Left ventricle myocardium inferior (tissue), 1 donor: Measurements from ENCODE around the gene RNPEPL1. TPM values are rescaled to one million over a fixed set of nuclear protein-coding genes. Genes with fewer than 3 reads are reported as not detected.
"Not testable (repeated sequence)": the region's sequence is repeated elsewhere in the genome, so short reads cannot be mapped to it uniquely, and the experiment has no call there.

Source experiments
- DNase-seq: peaks from one replicate; pipeline ENCODE4 v3.0.0-alpha.2; 2020
- H3K27ac ChIP-seq: fragments of 200-600 bp; replicated peaks from 2 replicates; pipeline ENCODE4 v1.8.0; 2021
- H3K27me3 ChIP-seq: fragments of 200-600 bp; 2 replicates; pipeline ENCODE4 v1.8.0; 2021; ENCODE audit warnings: low read depth
- H3K36me3 ChIP-seq: fragments of 200-600 bp; 2 replicates; pipeline ENCODE4 v1.8.0; 2021
- H3K4me1 ChIP-seq: fragments of 200-600 bp; 2 replicates; pipeline ENCODE4 v1.8.0; 2021
- H3K4me3 ChIP-seq: fragments of 200-600 bp; 2 replicates; pipeline ENCODE4 v1.8.0; 2021; ENCODE audit warnings: mild to moderate bottlenecking, moderate library complexity
- H3K9me3 ChIP-seq: fragments of 200-600 bp; replicated peaks from 2 replicates; pipeline ENCODE4 v1.8.0; 2021
- intact Hi-C: fragments of 100-400 bp; cut with micrococcal nuclease; formaldehyde crosslinking; loops from one replicate; pipeline ENCODE4 v1.11.0; 2022
- total RNA-seq: library from RNA; stranded (reverse); fragmentation: NEBNext Ultra II Directional; extraction: Animal tissue kit (Norgen Biotek cat#: 25700); gene quantifications from one replicate; pipeline ENCODE4 v1.2.1, GENCODE V29; 2021
- TF ChIP-seq, protein P1 (sequence below): fragments of 200-600 bp; IDR thresholded peaks from 2 replicates; pipeline ENCODE4 v1.8.0; 2021; ENCODE audit warnings: antibody characterized with exemption, mild to moderate bottlenecking, borderline replicate concordance
- donor health status: DM: no; HTN: yes; CAD: no; lungs with severe emphysema.

The RNPEPL1 gene
- total RNA-seq, 1 donor from 2014 or later: 80.1 TPM

GRCh38 chr2:240611601-240612210 is 43.4 kb downstream of the RNPEPL1 start:
- Histone ChIP-seq H3K9me3 (no peaks in the 10 kb centered on the region), H3K27ac (no peak overlapping the region), H3K36me3 (no peaks in the 10 kb centered on the region), H3K27me3 (no peaks in the 10 kb centered on the region), H3K4me1 (no peaks in the 10 kb centered on the region), H3K4me3 (no peak overlapping the region)
- TF ChIP-seq, protein P1, sequence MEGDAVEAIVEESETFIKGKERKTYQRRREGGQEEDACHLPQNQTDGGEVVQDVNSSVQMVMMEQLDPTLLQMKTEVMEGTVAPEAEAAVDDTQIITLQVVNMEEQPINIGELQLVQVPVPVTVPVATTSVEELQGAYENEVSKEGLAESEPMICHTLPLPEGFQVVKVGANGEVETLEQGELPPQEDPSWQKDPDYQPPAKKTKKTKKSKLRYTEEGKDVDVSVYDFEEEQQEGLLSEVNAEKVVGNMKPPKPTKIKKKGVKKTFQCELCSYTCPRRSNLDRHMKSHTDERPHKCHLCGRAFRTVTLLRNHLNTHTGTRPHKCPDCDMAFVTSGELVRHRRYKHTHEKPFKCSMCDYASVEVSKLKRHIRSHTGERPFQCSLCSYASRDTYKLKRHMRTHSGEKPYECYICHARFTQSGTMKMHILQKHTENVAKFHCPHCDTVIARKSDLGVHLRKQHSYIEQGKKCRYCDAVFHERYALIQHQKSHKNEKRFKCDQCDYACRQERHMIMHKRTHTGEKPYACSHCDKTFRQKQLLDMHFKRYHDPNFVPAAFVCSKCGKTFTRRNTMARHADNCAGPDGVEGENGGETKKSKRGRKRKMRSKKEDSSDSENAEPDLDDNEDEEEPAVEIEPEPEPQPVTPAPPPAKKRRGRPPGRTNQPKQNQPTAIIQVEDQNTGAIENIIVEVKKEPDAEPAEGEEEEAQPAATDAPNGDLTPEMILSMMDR: no peak
- intact Hi-C loops: loop anchor here (5.0 kb wide), 1 partner anchor 136 kb away; no protein-coding TSS in a partner anchor
- DNase-seq: no peak

DNA sequence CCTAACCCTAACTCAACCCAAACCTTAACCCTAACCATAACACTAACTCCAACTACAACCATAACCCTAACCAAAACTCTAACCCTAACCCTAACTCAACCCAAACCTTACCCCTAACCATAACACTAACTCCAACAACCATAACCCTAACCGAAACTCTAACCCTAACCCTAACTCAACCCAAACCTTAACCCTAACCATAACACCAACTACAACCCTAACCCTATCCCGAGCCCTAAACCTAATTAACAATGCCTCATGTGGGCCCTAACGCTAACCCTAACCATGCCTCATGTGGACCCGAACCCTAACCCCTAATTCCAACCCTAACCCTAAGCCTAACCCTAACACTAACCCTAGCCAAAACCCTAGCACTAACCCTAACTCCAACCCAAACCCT is 45.5 kb downstream of the RNPEPL1 start:
- intact Hi-C loops: loop anchor here (5.0 kb wide), 1 partner anchor 134 kb away; no protein-coding TSS in a partner anchor
- H3K4me1 ChIP-seq: no peaks in the 10 kb centered on the region
- H3K27ac ChIP-seq: no peak overlapping the region
- TF ChIP-seq, protein P1: no peak
- H3K4me3 ChIP-seq: no peak overlapping the region
- DNase-seq: no peak
- no peaks in the 10 kb centered on the region for H3K9me3 ChIP-seq
- no peaks in the 10 kb centered on the region for H3K27me3 ChIP-seq
- peaks cover 4% of the 10 kb centered on the region for H3K36me3 ChIP-seq

- no peaks in the 10 kb centered on the region for H3K9me3 ChIP-seq
- TF ChIP-seq, protein P1: no peak
- no peak overlapping the region for H3K4me3 ChIP-seq
- no peak for DNase-seq
- intact Hi-C loops: loop anchor here (5.0 kb wide), 1 partner anchor 133 kb away; no protein-coding TSS in a partner anchor
- peaks cover 4% of the 10 kb centered on the region for H3K36me3 ChIP-seq
- no peaks in the 10 kb centered on the region for H3K27me3 ChIP-seq
- H3K4me1 ChIP-seq: no peaks in the 10 kb centered on the region
- H3K27ac ChIP-seq: no peak overlapping the region
Measured at GRCh38 chr2:240614391-240614790, 46.1 kb downstream of the RNPEPL1 start.

DNA sequence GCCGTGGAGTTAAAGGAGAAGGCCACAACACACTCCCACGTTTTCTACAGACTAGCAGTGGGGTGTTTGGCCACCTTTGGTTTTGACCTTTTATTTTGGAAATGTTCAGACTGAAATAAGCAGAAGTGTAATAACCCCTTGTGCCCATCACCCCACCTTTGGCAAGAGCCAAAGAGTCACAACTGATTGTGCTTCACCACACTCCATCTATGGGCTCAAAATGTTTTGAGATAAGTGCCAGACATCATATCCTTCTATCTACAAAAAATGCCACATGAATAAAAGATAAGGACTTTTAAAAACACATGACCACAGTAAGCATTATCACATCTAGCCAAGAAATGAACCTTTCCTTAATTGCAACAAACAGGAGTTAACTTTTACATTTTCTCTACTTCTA is 47.1 kb downstream of the RNPEPL1 start:
- intact Hi-C loops: no loop called here
- Histone ChIP-seq H3K27ac (no peak overlapping the region), H3K9me3 (no peaks in the 10 kb centered on the region), H3K4me3 (no peak overlapping the region), H3K36me3 (peaks cover 4% of the 10 kb centered on the region), H3K4me1 (no peaks in the 10 kb centered on the region), H3K27me3 (no peaks in the 10 kb centered on the region)
- no peak for DNase-seq
- TF ChIP-seq, protein P1: no peak

DNA sequence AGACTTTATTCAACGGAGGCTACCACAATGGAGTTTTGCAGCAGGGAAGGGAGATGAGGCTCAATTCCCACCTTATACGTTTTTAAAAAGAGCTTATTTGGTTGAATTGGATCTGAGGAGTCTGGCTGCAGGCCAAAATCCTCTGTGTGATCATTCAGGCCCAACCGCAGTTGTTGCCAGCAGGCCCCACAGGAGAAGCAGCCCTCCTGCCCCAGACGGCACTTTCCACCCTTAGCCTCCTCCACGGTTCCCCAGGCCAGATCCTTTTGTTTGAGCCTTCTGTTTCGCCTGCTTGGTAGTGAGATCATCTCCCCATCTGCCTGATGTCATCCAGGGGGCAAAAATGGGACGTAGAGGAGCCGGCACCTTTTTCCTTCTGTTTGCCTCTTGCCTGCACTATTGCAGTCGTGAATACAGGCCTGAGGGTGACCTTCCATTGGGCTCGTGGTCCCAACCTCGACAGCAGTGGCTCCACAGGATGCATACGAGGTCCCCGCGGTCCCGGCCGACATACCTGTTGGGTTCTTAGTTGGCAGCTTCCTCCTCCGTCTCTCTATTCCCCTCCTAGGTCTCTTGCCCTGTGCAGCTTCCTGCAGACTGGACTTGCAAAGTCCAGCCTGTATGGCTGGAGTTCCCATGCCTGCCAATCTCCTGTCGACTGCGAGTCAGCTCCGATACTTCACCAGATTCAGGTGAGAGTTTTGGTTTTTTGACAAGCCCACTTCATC is 47.7 kb downstream of the RNPEPL1 start:
- no peak overlapping the region for H3K4me3 ChIP-seq
- TF ChIP-seq, protein P1: no peak
- intact Hi-C loops: no loop called here
- no peaks in the 10 kb centered on the region for H3K9me3 ChIP-seq
- no peaks in the 10 kb centered on the region for H3K27me3 ChIP-seq
- no peak overlapping the region for H3K27ac ChIP-seq
- H3K36me3 ChIP-seq: peaks cover 4% of the 10 kb centered on the region
- no peak for DNase-seq
- H3K4me1 ChIP-seq: no peaks in the 10 kb centered on the region

GRCh38 chr2:240616860-240617666 is 48.8 kb downstream of the RNPEPL1 start:
- H3K9me3 ChIP-seq, DNase-seq, H3K36me3 ChIP-seq, H3K27ac ChIP-seq, H3K4me1 ChIP-seq, intact Hi-C loops, H3K27me3 ChIP-seq, H3K4me3 ChIP-seq: not testable (repeated sequence)
